K562 (cell line): ENCODE results near the gene RHBG. TPM values are rescaled to one million over a fixed set of nuclear protein-coding genes. Genes with fewer than 3 reads are reported as not detected.

Source experiments
- ATF4 ChIP-seq: fragments of 450-650 bp; formaldehyde crosslinking; IDR thresholded peaks from 2 replicates; pipeline ENCODE4 v1.4.0; 2022; ENCODE audit warnings: mild to moderate bottlenecking, moderate library complexity
- CHD4 ChIP-seq: fragments of 200-600 bp; sonication (generic); IDR thresholded peaks from 3 replicates; pipeline ENCODE4 v1.6.1; 2012; ENCODE audit warnings: low read depth, mild to moderate bottlenecking, mixed read lengths, low read length, inconsistent platforms; ENCODE audit not compliant: insufficient read depth, insufficient replicate concordance, poor library complexity, severe bottlenecking
- DEAF1 ChIP-seq: fragments of 450-650 bp; formaldehyde crosslinking; IDR thresholded peaks from 2 replicates; pipeline ENCODE4 v1.4.0; 2020; ENCODE audit warnings: mild to moderate bottlenecking, moderate library complexity
- FOXA1 ChIP-seq: fragments of 450-650 bp; IDR thresholded peaks from 2 replicates; pipeline ENCODE4 v1.6.1; 2016; ENCODE audit warnings: mild to moderate bottlenecking, borderline replicate concordance
- HDAC6 ChIP-seq: IDR thresholded peaks from 2 replicates; pipeline ENCODE4 v1.6.1; 2012; ENCODE audit warnings: low read depth, mild to moderate bottlenecking, control low read depth, inconsistent platforms, low read length, moderate library complexity
- HNRNPL ChIP-seq: fragments of 200-400 bp; formaldehyde crosslinking; IDR thresholded peaks from 2 replicates; pipeline ENCODE4 v1.6.1; 2017; ENCODE audit warnings: low read depth, mild to moderate bottlenecking, low read length
- IRF2 ChIP-seq: sonication (generic); formaldehyde crosslinking; IDR thresholded peaks from 2 replicates; pipeline ENCODE4 v1.8.1; 2022; ENCODE audit warnings: mild to moderate bottlenecking, missing genetic modification reagents
- NFIC ChIP-seq: fragments of 450-650 bp; IDR thresholded peaks from 2 replicates; pipeline ENCODE4 v1.6.1; 2017; ENCODE audit warnings: mild to moderate bottlenecking, inconsistent platforms
- RAD21 ChIP-seq, 2 experiments: fragments of 250-450 bp in 1 of 2; fragments of 450-650 bp in 1 of 2; sonication (Bioruptor Pico) in 1 of 2; formaldehyde crosslinking in 1 of 2; IDR thresholded peaks in 1 of 2; conservative IDR thresholded peaks in 1 of 2; 2 replicates each; pipeline versions ENCODE4 v1.4.0 to v1.8.0; 2020 to 2022; ENCODE audit warnings: mild to moderate bottlenecking in 2 of 2, moderate library complexity in 1 of 2
- SMARCA4 ChIP-seq: fragments of 450-650 bp; IDR thresholded peaks from 2 replicates; pipeline ENCODE4 v1.6.1; 2016
- SMARCB1 ChIP-seq: IDR thresholded peaks from 2 replicates; pipeline ENCODE4 v1.6.1; 2011; ENCODE audit warnings: improper control_type of control experiment, low read depth; ENCODE audit not compliant: insufficient read length
- THAP7 ChIP-seq: fragments of 250-450 bp; sonication (Bioruptor Pico); IDR thresholded peaks from 2 replicates; pipeline ENCODE4 v1.5.0; 2021
- ZNF263 ChIP-seq: sonication (generic); formaldehyde crosslinking; IDR thresholded peaks from 2 replicates; pipeline ENCODE4 v1.8.0; 2022; ENCODE audit warnings: mild to moderate bottlenecking, missing genetic modification reagents, borderline replicate concordance
- ZNF318 ChIP-seq, 2 experiments: fragments of 450-650 bp; IDR thresholded peaks; 2 replicates each; pipeline ENCODE4 v1.6.1; 2016; ENCODE audit warnings: mild to moderate bottlenecking in 2 of 2, borderline replicate concordance in 1 of 2, low read depth in 1 of 2, moderate library complexity in 1 of 2
- ZNF561 ChIP-seq: fragments of 450-650 bp; formaldehyde crosslinking; conservative IDR thresholded peaks from 2 replicates; pipeline ENCODE4 v1.4.0; 2020; ENCODE audit warnings: mild to moderate bottlenecking, moderate library complexity
- ZNF584 ChIP-seq: fragments of 200-800 bp; sonication (Bioruptor generic); IDR thresholded peaks from 2 replicates; pipeline ENCODE4 v1.6.1; 2016; ENCODE audit warnings: low read depth, mild to moderate bottlenecking, missing genetic modification characterization, missing compliant biosample characterization
- polyA plus RNA-seq, 8 experiments: library from polyadenylated mRNA; depleted of rRNA in 4 of 8; stranded (reverse) in 5 of 8; unstranded in 3 of 8; fragments of >200 nt; fragmentation: Nextera tagmentation in 2 of 8; fragmentation: Illumina TruSeq in 1 of 8; extraction: Ambion mirVana in 2 of 8; extraction: Trizol in 1 of 8; gene quantifications; 2 replicates each; pipeline versions ENCODE4 v1.2.1 to v1.2.3, GENCODE V29; 2011 to 2014; ENCODE audit warnings: inconsistent platforms in 1 of 8, missing spikeins in 1 of 8
- total RNA-seq, 7 experiments: library from RNA; depleted of rRNA in 6 of 7; stranded (reverse); fragments of >200 nt in 6 of 7; fragmentation: Illumina TruSeq in 2 of 7; extraction: Trizol in 2 of 7; gene quantifications; 2 replicates each; pipeline versions ENCODE4 v1.2.1 to v1.2.3, GENCODE V29; 2011 to 2021; ENCODE audit warnings: low replicate concordance in 1 of 7

Gene RHBG
- total and polyA plus RNA-seq, 9 of the 15 experiments (the other 6 are each of a cell fraction or from before 2014, with no cell fraction given): not detected

- TF ChIP-seq ATF4 (CRISPR knock-in tag) (no peak), RAD21 (CRISPR knock-in tag; conservative IDR thresholded peaks at IDR 0.05 in 1 of 2, IDR thresholded peaks at IDR 0.05 in 1 of 2) (peak; percentile 37 to 57; a peak in 3 of 4 replicates), FOXA1 (no peak), HNRNPL (no peak), NFIC (peak; percentile 64), SMARCA4 (peak; percentile 72), IRF2 (no peak), CHD4 (no peak), ZNF318 (IDR thresholded peaks at IDR 0.05; ENCODE audit: borderline replicate concordance in 1 of 2, low read depth in 1 of 2) (no peak), ZNF584 (no peak), ZNF561 (CRISPR knock-in tag) (no peak), THAP7 (CRISPR knock-in tag) (no peak), ZNF263 (CRISPR knock-in tag) (peak; percentile 98), SMARCB1 (no peak), DEAF1 (CRISPR knock-in tag) (no peak), HDAC6 (no peak)
These were observed 12.0 kb upstream of the RHBG start (continued) for GRCh38 chr1:156356875-156357534.
